22Rv1 (cell line): ENCODE data around the gene PIGN.
"Not testable (repeated sequence)": the region's sequence is repeated elsewhere in the genome, so short reads cannot be mapped to it uniquely, and the experiment has no call there.

Experiments used
- H3K27ac ChIP-seq: fragments of 450-650 bp; 2 replicates; pipeline ENCODE4 v1.5.1; 2017
- CTCF ChIP-seq: fragments of 450-650 bp; IDR thresholded peaks from 2 replicates; pipeline ENCODE4 v1.5.1; 2017; ENCODE audit warnings: mild to moderate bottlenecking
- ZFX ChIP-seq: fragments of 450-650 bp; IDR thresholded peaks from 2 replicates; pipeline ENCODE4 v1.6.1; 2017; ENCODE audit warnings: antibody characterized with exemption, borderline replicate concordance

Gene PIGN

GRCh38 chr18:62037989-62038778 lies 148.7 kb downstream of the PIGN start:
- H3K27ac ChIP-seq: no peak overlapping the region
- no peak for TF ChIP-seq ZFX
- no peak for TF ChIP-seq CTCF

GRCh38 chr18:62037012-62037742 lies 149.7 kb downstream of the PIGN start:
- H3K27ac ChIP-seq: no peak overlapping the region
- TF ChIP-seq CTCF (no peak), ZFX (no peak)

- not testable (repeated sequence) for H3K27ac ChIP-seq
These were observed 152.6 kb downstream of the PIGN start for GRCh38 chr18:62034286-62034685.

GRCh38 chr18:62033756-62034155 lies 153.1 kb downstream of the PIGN start:
- no peak overlapping the region for H3K27ac ChIP-seq
- TF ChIP-seq ZFX (no peak), CTCF (no peak)

GRCh38 chr18:62033207-62033606 lies 153.6 kb downstream of the PIGN start:
- TF ChIP-seq ZFX (no peak), CTCF (no peak)

GRCh38 chr18:62030091-62030985 lies 156.5 kb downstream of the PIGN start:
- no peak overlapping the region for H3K27ac ChIP-seq

More at GRCh38 chr18:62033207-62033606, 153.6 kb downstream of the PIGN start:
- H3K27ac ChIP-seq: no peak overlapping the region

More at GRCh38 chr18:62030091-62030985, 156.5 kb downstream of the PIGN start:
- TF ChIP-seq CTCF: no peak
- TF ChIP-seq ZFX: no peak
